Left lung (tissue), 10 donors: ENCODE measurements around the gene SEPSECS. TPM values are rescaled to one million over a fixed set of nuclear protein-coding genes. Genes with fewer than 3 reads are reported as not detected.

Experiments
- ATAC-seq: fragments of 200-7000 bp; cut with Tn5 transposase; one replicate; pipeline ENCODE4 v1.9.1; 2020; ENCODE audit warnings: moderate library complexity
- DNase-seq, 4 donors: peaks; one replicate each; pipeline ENCODE4 v3.0.0-alpha.2; 2013 to 2020
- H3K27ac ChIP-seq, 2 donors: fragments of 200-600 bp; sonication (generic) in 1 of 2; one replicate each; pipeline versions ENCODE4 v1.5.0 to v1.8.0; 2020 to 2021
- H3K27me3 ChIP-seq, 2 donors: fragments of 200-600 bp; sonication (generic) in 1 of 2; one replicate each; pipeline versions ENCODE4 v1.5.0 to v1.8.0; 2020 to 2021
- H3K36me3 ChIP-seq, 2 donors: fragments of 200-600 bp; sonication (generic) in 1 of 2; one replicate each; pipeline versions ENCODE4 v1.5.0 to v1.8.0; 2020 to 2021
- H3K4me1 ChIP-seq, 2 donors: fragments of 200-600 bp; one replicate each; pipeline ENCODE4 v1.8.0; 2021
- H3K4me3 ChIP-seq, 2 donors: fragments of 200-600 bp; sonication (generic) in 1 of 2; one replicate each; pipeline versions ENCODE4 v1.5.0 to v1.8.0; 2020 to 2021; ENCODE audit warnings: mild to moderate bottlenecking in 1 of 2
- H3K9me3 ChIP-seq, 2 donors: fragments of 200-600 bp; sonication (generic) in 1 of 2; one replicate each; pipeline versions ENCODE4 v1.5.0 to v1.8.0; 2020 to 2021
- intact Hi-C, 2 donors: fragments of 100-400 bp; cut with DNase I; formaldehyde crosslinking; loops; one replicate each; pipeline versions ENCODE4 v1.11.2 to v1.14.2; 2022
- polyA plus RNA-seq, 6 donors: library from polyadenylated mRNA; unstranded; fragments of 120-200 nt; gene quantifications; one replicate each; pipeline ENCODE4 v1.2.1, GENCODE V29; 2013; ENCODE audit not compliant: insufficient read length in 6 of 6
- total RNA-seq, 2 donors: library from RNA; stranded (reverse); fragmentation: NEBNext Ultra II Directional; extraction: Animal tissue kit (Norgen Biotek cat#: 25700); gene quantifications; one replicate each; pipeline ENCODE4 v1.2.1, GENCODE V29; 2021
- TF ChIP-seq, protein P1 (sequence below), 2 donors: fragments of 200-600 bp; sonication (generic) in 1 of 2; IDR thresholded peaks; one replicate each; pipeline versions ENCODE4 v1.5.0 to v1.8.0; 2021; ENCODE audit warnings: antibody characterized with exemption in 2 of 2
- donor health status: DM: no; HTN: yes; CAD: no.
- donor health status: DM: no; HTN: no; CAD: no.

Gene SEPSECS
- total and polyA plus RNA-seq, 8 donors, result 8.2 to 18.9 (median 13.9) TPM

GRCh38 chr4:25131381-25131780 lies 28.9 kb downstream of the SEPSECS start:
- Histone ChIP-seq H3K27ac (no peak overlapping the region), H3K4me3 (no peak overlapping the region), H3K4me1 (no peaks in the 10 kb centered on the region), H3K9me3 (no peaks in the 10 kb centered on the region), H3K36me3 (peaks cover 0 to 10% of the 10 kb centered on the region in 2 donors), H3K27me3 (no peaks in the 10 kb centered on the region)
- TF ChIP-seq, protein P1, sequence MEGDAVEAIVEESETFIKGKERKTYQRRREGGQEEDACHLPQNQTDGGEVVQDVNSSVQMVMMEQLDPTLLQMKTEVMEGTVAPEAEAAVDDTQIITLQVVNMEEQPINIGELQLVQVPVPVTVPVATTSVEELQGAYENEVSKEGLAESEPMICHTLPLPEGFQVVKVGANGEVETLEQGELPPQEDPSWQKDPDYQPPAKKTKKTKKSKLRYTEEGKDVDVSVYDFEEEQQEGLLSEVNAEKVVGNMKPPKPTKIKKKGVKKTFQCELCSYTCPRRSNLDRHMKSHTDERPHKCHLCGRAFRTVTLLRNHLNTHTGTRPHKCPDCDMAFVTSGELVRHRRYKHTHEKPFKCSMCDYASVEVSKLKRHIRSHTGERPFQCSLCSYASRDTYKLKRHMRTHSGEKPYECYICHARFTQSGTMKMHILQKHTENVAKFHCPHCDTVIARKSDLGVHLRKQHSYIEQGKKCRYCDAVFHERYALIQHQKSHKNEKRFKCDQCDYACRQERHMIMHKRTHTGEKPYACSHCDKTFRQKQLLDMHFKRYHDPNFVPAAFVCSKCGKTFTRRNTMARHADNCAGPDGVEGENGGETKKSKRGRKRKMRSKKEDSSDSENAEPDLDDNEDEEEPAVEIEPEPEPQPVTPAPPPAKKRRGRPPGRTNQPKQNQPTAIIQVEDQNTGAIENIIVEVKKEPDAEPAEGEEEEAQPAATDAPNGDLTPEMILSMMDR (IDR thresholded peaks at IDR 0.05), result no peak
- DNase-seq (no peak), ATAC-seq (no peak)
- intact Hi-C loops, result no loop called here

GRCh38 chr4:25129917-25130316 lies 30.3 kb downstream of the SEPSECS start:
- TF ChIP-seq, protein P1 (IDR thresholded peaks at IDR 0.05), result no peak
- H3K4me1 ChIP-seq, result no peaks in the 10 kb centered on the region
- ATAC-seq (no peak), DNase-seq (no peak)
- no peaks in the 10 kb centered on the region for H3K9me3 ChIP-seq
- no peak overlapping the region for H3K27ac ChIP-seq
- intact Hi-C loops, result no loop called here
- H3K27me3 ChIP-seq, result no peaks in the 10 kb centered on the region
- H3K36me3 ChIP-seq, result peaks cover 0 to 10% of the 10 kb centered on the region in 2 donors
- no peak overlapping the region for H3K4me3 ChIP-seq

- intact Hi-C loops, result no loop called here
- peaks cover 0 to 16% of the 10 kb centered on the region in 2 donors for H3K36me3 ChIP-seq
- H3K4me1 ChIP-seq, result no peaks in the 10 kb centered on the region
- TF ChIP-seq, protein P1 (IDR thresholded peaks at IDR 0.05), result no peak
- H3K27me3 ChIP-seq, result no peaks in the 10 kb centered on the region
- no peak for ATAC-seq
- no peak for DNase-seq
- no peak overlapping the region for H3K4me3 ChIP-seq
- H3K9me3 ChIP-seq, result no peaks in the 10 kb centered on the region
- H3K27ac ChIP-seq, result no peak overlapping the region
Observed at GRCh38 chr4:25128671-25129070, 31.6 kb downstream of the SEPSECS start.

DNA sequence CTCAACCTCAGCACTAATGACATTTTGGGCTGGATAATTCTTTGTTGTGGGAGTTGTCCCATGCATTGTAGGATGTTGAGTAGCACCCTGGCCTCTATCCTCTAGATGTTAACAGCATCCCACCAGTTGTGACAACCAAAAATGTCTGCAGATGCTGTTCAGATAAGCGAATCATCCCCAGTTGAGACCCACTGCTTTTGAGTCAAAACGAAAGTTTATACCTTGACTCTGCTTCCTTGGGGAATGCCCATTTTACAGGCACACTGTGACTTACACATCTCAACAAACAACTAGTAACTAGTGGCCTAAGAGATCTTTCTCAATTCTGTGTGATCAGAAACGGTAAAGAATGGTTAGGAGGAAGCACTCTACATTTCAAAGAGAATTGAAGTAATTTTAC lies 37.0 kb downstream of the SEPSECS start:
- no peak for ATAC-seq
- H3K9me3 ChIP-seq, result no peaks in the 10 kb centered on the region
- TF ChIP-seq, protein P1 (IDR thresholded peaks at IDR 0.05), result no peak
- H3K36me3 ChIP-seq, result peaks cover 0 to 20% of the 10 kb centered on the region in 2 donors
- intact Hi-C loops, result no loop called here
- no peak for DNase-seq
- H3K27me3 ChIP-seq, result no peaks in the 10 kb centered on the region
- no peak overlapping the region for H3K27ac ChIP-seq
- no peaks in the 10 kb centered on the region for H3K4me1 ChIP-seq
- H3K4me3 ChIP-seq, result no peak overlapping the region

- TF ChIP-seq, protein P1 (IDR thresholded peaks at IDR 0.05), result no peak
- Histone ChIP-seq H3K9me3 (no peaks in the 10 kb centered on the region), H3K27me3 (no peaks in the 10 kb centered on the region), H3K4me3 (no peak overlapping the region), H3K4me1 (no peaks in the 10 kb centered on the region), H3K36me3 (peaks cover 0 to 13% of the 10 kb centered on the region in 2 donors), H3K27ac (no peak overlapping the region)
- ATAC-seq (no peak), DNase-seq (no peak)
- intact Hi-C loops, result no loop called here
Observed at GRCh38 chr4:25120146-25120940, 39.9 kb downstream of the SEPSECS start.
